ACC112 (cell line): ENCODE results near the gene GPR183.

Source experiments
- H2AFZ ChIP-seq: fragments of 200-600 bp; sonication (generic); one replicate; pipeline ENCODE4 v1.6.0; 2017; ENCODE audit warnings: antibody characterized with exemption, low read length; ENCODE audit not compliant: unreplicated experiment
- H3K27ac ChIP-seq: fragments of 200-600 bp; sonication (generic); 2 replicates; pipeline ENCODE4 v1.5.1; 2014; ENCODE audit warnings: low read depth, mild to moderate bottlenecking, antibody characterized with exemption, low read length, moderate library complexity
- H3K27me3 ChIP-seq: fragments of 200-600 bp; sonication (generic); 2 replicates; pipeline ENCODE4 v1.6.1; 2014; ENCODE audit warnings: mild to moderate bottlenecking, antibody characterized with exemption, low read length, moderate library complexity, mixed read lengths; ENCODE audit not compliant: insufficient read depth
- H3K36me3 ChIP-seq: fragments of 200-600 bp; sonication (generic); 2 replicates; pipeline ENCODE4 v1.6.1; 2016; ENCODE audit warnings: mild to moderate bottlenecking, antibody characterized with exemption, low read length, moderate library complexity, mixed read lengths; ENCODE audit not compliant: insufficient read depth
- H3K4me1 ChIP-seq: fragments of 200-600 bp; sonication (generic); one replicate; pipeline ENCODE4 v1.6.1; 2016; ENCODE audit warnings: low read length, mixed read lengths; ENCODE audit not compliant: insufficient read depth, unreplicated experiment, control insufficient read depth
- H3K4me3 ChIP-seq: fragments of 200-600 bp; sonication (generic); 2 replicates; pipeline ENCODE4 v1.5.1; 2014; ENCODE audit warnings: mild to moderate bottlenecking, low read depth, low read length
- H3K79me2 ChIP-seq: fragments of 200-600 bp; sonication (generic); one replicate; pipeline ENCODE4 v1.6.0; 2016; ENCODE audit warnings: low read length; ENCODE audit not compliant: control insufficient read depth, unreplicated experiment, insufficient read depth

Gene GPR183

GRCh38 chr13:99302637-99303505 is 4.3 kb downstream of the GPR183 start:
- Histone ChIP-seq H3K4me1 (peaks cover 11% of the 10 kb centered on the region), H3K36me3 (no peaks in the 10 kb centered on the region), H2AFZ (no peak overlapping the region), H3K79me2 (no peaks in the 10 kb centered on the region), H3K4me3 (no peak overlapping the region), H3K27me3 (no peaks in the 10 kb centered on the region), H3K27ac (no peak overlapping the region)

GRCh38 chr13:99301913-99302636 is 5.1 kb downstream of the GPR183 start:
- Histone ChIP-seq H3K27me3 (no peaks in the 10 kb centered on the region), H3K4me3 (no peak overlapping the region), H3K4me1 (peaks cover 3% of the 10 kb centered on the region), H2AFZ (no peak overlapping the region), H3K79me2 (no peaks in the 10 kb centered on the region), H3K27ac (no peak overlapping the region), H3K36me3 (no peaks in the 10 kb centered on the region)

GRCh38 chr13:99301056-99301838 is 6.0 kb downstream of the GPR183 start:
- Histone ChIP-seq H3K4me3 (no peak overlapping the region), H2AFZ (no peak overlapping the region), H3K36me3 (no peaks in the 10 kb centered on the region), H3K79me2 (no peaks in the 10 kb centered on the region), H3K27me3 (no peaks in the 10 kb centered on the region), H3K27ac (no peak overlapping the region), H3K4me1 (no peaks in the 10 kb centered on the region)

- Histone ChIP-seq H3K4me3 (no peak overlapping the region), H3K79me2 (no peaks in the 10 kb centered on the region), H3K4me1 (no peaks in the 10 kb centered on the region), H3K27me3 (no peaks in the 10 kb centered on the region), H3K27ac (no peak overlapping the region), H2AFZ (no peak overlapping the region), H3K36me3 (no peaks in the 10 kb centered on the region)
Observed at GRCh38 chr13:99299920-99300341, 7.3 kb downstream of the GPR183 start.

GRCh38 chr13:99299256-99299919 is 7.8 kb downstream of the GPR183 start:
- H3K4me3 ChIP-seq = no peak overlapping the region
- H3K4me1 ChIP-seq = no peaks in the 10 kb centered on the region
- H2AFZ ChIP-seq = no peak overlapping the region
- no peaks in the 10 kb centered on the region for H3K36me3 ChIP-seq
- H3K27me3 ChIP-seq = no peaks in the 10 kb centered on the region
- H3K27ac ChIP-seq = no peak overlapping the region
- H3K79me2 ChIP-seq = no peaks in the 10 kb centered on the region

- H3K4me3 ChIP-seq = no peak overlapping the region
- H3K4me1 ChIP-seq = no peaks in the 10 kb centered on the region
- no peaks in the 10 kb centered on the region for H3K27me3 ChIP-seq
- no peak overlapping the region for H3K27ac ChIP-seq
- H3K79me2 ChIP-seq = no peaks in the 10 kb centered on the region
- H3K36me3 ChIP-seq = no peaks in the 10 kb centered on the region
- no peak overlapping the region for H2AFZ ChIP-seq
Observed at GRCh38 chr13:99298056-99298455, 9.1 kb downstream of the GPR183 start.

- no peaks in the 10 kb centered on the region for H3K27me3 ChIP-seq
- H3K4me3 ChIP-seq = no peak overlapping the region
- no peak overlapping the region for H3K27ac ChIP-seq
- no peaks in the 10 kb centered on the region for H3K79me2 ChIP-seq
- no peaks in the 10 kb centered on the region for H3K36me3 ChIP-seq
- H3K4me1 ChIP-seq = no peaks in the 10 kb centered on the region
- H2AFZ ChIP-seq = no peak overlapping the region
Observed at GRCh38 chr13:99297331-99297730, 9.9 kb downstream of the GPR183 start.

- H3K4me3 ChIP-seq = no peak overlapping the region
Observed at GRCh38 chr13:99296398-99296797, 10.8 kb downstream of the GPR183 start.

GRCh38 chr13:99295488-99296252 is 11.5 kb downstream of the GPR183 start:
- Histone ChIP-seq H3K4me3 (no peak overlapping the region), H3K79me2 (no peaks in the 10 kb centered on the region), H3K27me3 (no peaks in the 10 kb centered on the region), H2AFZ (no peak overlapping the region), H3K36me3 (no peaks in the 10 kb centered on the region), H3K4me1 (no peaks in the 10 kb centered on the region), H3K27ac (no peak overlapping the region)

More at GRCh38 chr13:99296398-99296797, 10.8 kb downstream of the GPR183 start:
- H3K4me1 ChIP-seq = no peaks in the 10 kb centered on the region
- H3K27ac ChIP-seq = no peak overlapping the region
- H3K27me3 ChIP-seq = no peaks in the 10 kb centered on the region
- no peaks in the 10 kb centered on the region for H3K36me3 ChIP-seq
- no peak overlapping the region for H2AFZ ChIP-seq
- no peaks in the 10 kb centered on the region for H3K79me2 ChIP-seq
